CD14-positive monocyte (primary cell): ENCODE measurements around the gene CADM4. TPM values are rescaled to one million over a fixed set of nuclear protein-coding genes. Genes with fewer than 3 reads are reported as not detected.
A peak's percentile ranks its signal among the peaks of the same experiment; 100 is the strongest.

ENCODE experiments used
- DNase-seq, 3 donors: peaks; one replicate each; pipeline ENCODE4 v3.0.0-alpha.2; 2011 to 2022
- H2AFZ ChIP-seq: 2 replicates; pipeline ENCODE4 v1.6.0; 2012; ENCODE audit warnings: mild to moderate bottlenecking, low read depth, low read length, inconsistent platforms; ENCODE audit not compliant: insufficient read depth, poor library complexity, severe bottlenecking
- H3K27ac ChIP-seq, 2 donors: 1 replicate in 1 of 2; 2 replicates in 1 of 2; pipeline ENCODE4 v1.5.1; 2012 to 2013; ENCODE audit warnings: low read length in 2 of 2, control low read depth in 1 of 2, inconsistent platforms in 1 of 2, low read depth in 1 of 2, mild to moderate bottlenecking in 1 of 2
- H3K27me3 ChIP-seq, 2 donors: one replicate each; pipeline versions ENCODE4 v1.6.0 to v1.6.1; 2011 to 2013; ENCODE audit warnings: low read length in 2 of 2; ENCODE audit not compliant: control insufficient read depth in 2 of 2, insufficient read depth in 2 of 2
- H3K36me3 ChIP-seq, 2 donors: replicated peaks in 1 of 2; 1 replicate in 1 of 2; 2 replicates in 1 of 2; pipeline versions ENCODE4 v1.5.1 to v1.6.1; 2012 to 2013; ENCODE audit warnings: low read length in 2 of 2, control low read depth in 1 of 2, inconsistent platforms in 1 of 2, mild to moderate bottlenecking in 1 of 2; ENCODE audit not compliant: insufficient read depth in 2 of 2, control insufficient read depth in 1 of 2
- H3K4me1 ChIP-seq, 2 donors: 1 replicate in 1 of 2; 2 replicates in 1 of 2; pipeline versions ENCODE4 v1.5.1 to v1.6.1; 2012 to 2013; ENCODE audit warnings: low read length in 2 of 2, control low read depth in 1 of 2, inconsistent platforms in 1 of 2, mild to moderate bottlenecking in 1 of 2, moderate library complexity in 1 of 2; ENCODE audit not compliant: insufficient read depth in 2 of 2, control insufficient read depth in 1 of 2
- H3K4me2 ChIP-seq: replicated peaks from 2 replicates; pipeline ENCODE3; 2012; ENCODE audit warnings: low read length, moderate library complexity, mild to moderate bottlenecking; ENCODE audit not compliant: poor library complexity, severe bottlenecking; ENCODE audit errors: extremely low read depth
- H3K4me3 ChIP-seq, 3 experiments: fragments of 200-600 bp in 1 of 3; sonication (generic) in 1 of 3; replicated peaks in 1 of 3; 1 replicate in 2 of 3; 2 replicates in 1 of 3; pipeline ENCODE4 v1.5.1; 2011 to 2013; ENCODE audit warnings: low read length in 3 of 3, mild to moderate bottlenecking in 3 of 3, control low read depth in 2 of 3, low read depth in 2 of 3, inconsistent platforms in 1 of 3, moderate library complexity in 1 of 3
- H3K79me2 ChIP-seq: 2 replicates; pipeline ENCODE4 v1.6.0; 2012; ENCODE audit warnings: mild to moderate bottlenecking, control low read depth, inconsistent platforms, low read length, moderate library complexity; ENCODE audit not compliant: insufficient read depth
- H3K9ac ChIP-seq: 2 replicates; pipeline ENCODE4 v1.6.0; 2017; ENCODE audit warnings: low read length, mild to moderate bottlenecking; ENCODE audit not compliant: insufficient read depth, poor library complexity, severe bottlenecking
- H3K9me3 ChIP-seq, 2 donors: replicated peaks in 1 of 2; 1 replicate in 1 of 2; 2 replicates in 1 of 2; pipeline versions ENCODE4 v1.5.1 to v1.6.1; 2012 to 2013; ENCODE audit warnings: low read length in 2 of 2, control low read depth in 1 of 2; ENCODE audit not compliant: control insufficient read depth in 1 of 2, insufficient read depth in 1 of 2
- H4K20me1 ChIP-seq: 2 replicates; pipeline ENCODE4 v1.6.0; 2012; ENCODE audit warnings: mild to moderate bottlenecking, low read length, control low read depth, moderate library complexity; ENCODE audit not compliant: insufficient read depth
- H3K27ac Mint-ChIP-seq, 7 donors: one replicate each; pipeline ENCODE4 v1.8.0; 2020; ENCODE audit warnings: mild to moderate bottlenecking in 7 of 7, mixed read lengths in 7 of 7, moderate library complexity in 6 of 7, inconsistent platforms in 2 of 7
- H3K27me3 Mint-ChIP-seq, 3 donors: one replicate each; pipeline ENCODE4 v1.8.0; 2021 to 2022; ENCODE audit warnings: low read depth in 3 of 3, mild to moderate bottlenecking in 3 of 3, mixed read lengths in 3 of 3, moderate library complexity in 3 of 3, inconsistent platforms in 1 of 3
- H3K36me3 Mint-ChIP-seq, 2 donors: one replicate each; pipeline ENCODE4 v1.8.0; 2020; ENCODE audit warnings: mixed read lengths in 2 of 2, inconsistent platforms in 1 of 2, mild to moderate bottlenecking in 1 of 2
- H3K4me1 Mint-ChIP-seq: one replicate; pipeline ENCODE4 v1.8.0; 2020; ENCODE audit warnings: mild to moderate bottlenecking, mixed read lengths
- H3K4me3 Mint-ChIP-seq, 2 donors: one replicate each; pipeline ENCODE4 v1.8.0; 2020; ENCODE audit warnings: mild to moderate bottlenecking in 2 of 2, mixed read lengths in 2 of 2, moderate library complexity in 1 of 2
- H3K9me3 Mint-ChIP-seq, 7 donors: one replicate each; pipeline ENCODE4 v1.8.0; 2020 to 2022; ENCODE audit warnings: mixed read lengths in 7 of 7, mild to moderate bottlenecking in 6 of 7, moderate library complexity in 6 of 7, inconsistent platforms in 2 of 7
- CTCF ChIP-seq: fragments of 200-600 bp; IDR thresholded peaks from one replicate; pipeline ENCODE4 v1.8.0; 2022; ENCODE audit warnings: antibody characterized with exemption, mild to moderate bottlenecking
- WGBS: methylation state at CpG from one replicate; pipeline ENCODE4 v1.1.5; 2013; ENCODE audit warnings: missing lambda C conversion rate; ENCODE audit not compliant: insufficient coverage; 5-methylcytosine and 5-hydroxymethylcytosine counted together
- intact Hi-C, 2 donors: fragments of 100-400 bp; cut with micrococcal nuclease; formaldehyde crosslinking; loops; one replicate each; pipeline versions ENCODE4 v1.15.0 to v1.15.1; 2023
- polyA plus RNA-seq, 3 donors: library from polyadenylated mRNA; depleted of rRNA in 1 of 3; unstranded in 2 of 3; stranded (reverse) in 1 of 3; fragments of 300-500 nt in 2 of 3; fragments of >200 nt in 1 of 3; fragmentation: Illumina TruSeq in 2 of 3; gene quantifications; 1 replicate in 2 of 3; 2 replicates in 1 of 3; pipeline ENCODE4 v1.2.3, GENCODE V29; 2012 to 2021

CADM4 gene
- polyA plus RNA-seq, 3 donors, result 0.10 to 0.91 (median 0.31) TPM

DNA sequence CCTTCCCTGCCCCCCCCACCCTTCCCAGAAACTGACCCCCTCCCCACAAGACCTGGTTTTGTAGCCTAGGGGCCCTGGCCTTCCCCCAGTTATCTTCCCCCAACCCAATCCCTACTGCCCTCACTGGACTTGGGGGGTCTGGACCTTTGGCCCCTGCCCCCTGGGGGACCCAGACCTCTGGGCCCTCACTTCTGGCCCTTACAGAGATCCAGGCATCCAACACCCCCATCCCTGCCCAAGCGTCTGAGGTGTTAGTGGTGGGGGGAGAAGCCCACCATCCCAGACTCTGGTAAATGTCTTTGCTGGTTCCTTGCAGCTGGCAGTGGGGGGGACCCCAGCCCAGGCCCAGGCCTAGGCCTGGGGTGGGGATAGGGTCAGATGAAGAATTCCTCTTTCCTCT lies 16.7 kb downstream of the CADM4 start:
- Histone ChIP-seq H3K27me3 (peaks cover 0 to 17% of the 10 kb centered on the region in 2 donors), H3K4me1 (peaks cover 17 to 22% of the 10 kb centered on the region in 2 donors), H3K4me3 (no peak overlapping the region), H3K9ac (no peak overlapping the region), H3K9me3 (no peaks in the 10 kb centered on the region), H3K27ac (no peak overlapping the region), H3K4me2 (no peak overlapping the region), H3K36me3 (no peaks in the 10 kb centered on the region), H2AFZ (no peak overlapping the region), H3K79me2 (peaks cover 9% of the 10 kb centered on the region), H4K20me1 (peaks cover 5% of the 10 kb centered on the region)
- Mint-ChIP-seq H3K4me1 (peaks cover 27% of the 10 kb centered on the region), H3K27ac (peak overlapping the region in 2 of 7 donors; percentile 42 to 44), H3K36me3 (no peaks in the 10 kb centered on the region), H3K4me3 (no peak overlapping the region), H3K9me3 (peaks cover 0 to 11% (median 3%) of the 10 kb centered on the region in 7 donors), H3K27me3 (peaks cover 16 to 31% (median 29%) of the 10 kb centered on the region in 3 donors)
- no peak for TF ChIP-seq CTCF
- no CpG with 5 or more reads among the region's 1 CpG for WGBS
- DNase-seq, result no peak
- intact Hi-C loops, result no loop called here

DNA sequence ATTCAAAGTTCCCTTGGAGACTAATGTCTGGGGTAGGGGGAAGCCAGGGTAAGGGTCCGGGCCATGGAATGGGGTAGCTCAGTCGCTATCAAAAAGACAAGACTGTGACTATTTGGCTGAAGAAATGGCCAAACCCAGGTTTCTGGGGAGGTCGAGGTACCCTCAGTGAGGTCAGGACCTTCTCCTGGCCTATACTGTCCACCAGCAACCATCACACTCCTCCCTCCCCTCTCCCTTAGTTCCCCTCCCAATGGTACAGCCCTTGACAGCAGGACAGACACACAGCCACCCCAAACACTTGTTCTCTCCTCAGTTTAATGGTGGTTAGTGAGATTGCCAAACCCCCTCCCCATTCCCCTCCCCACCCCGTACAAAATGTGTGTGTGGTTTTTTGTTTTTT lies 17.6 kb downstream of the CADM4 start:
- H3K27ac Mint-ChIP-seq, result no peak overlapping the region
- H3K9me3 Mint-ChIP-seq, result peaks cover 0 to 10% (median 3%) of the 10 kb centered on the region in 7 donors
- H3K4me3 Mint-ChIP-seq, result no peak overlapping the region
- no peak for DNase-seq
- Histone ChIP-seq H4K20me1 (peaks cover 5% of the 10 kb centered on the region), H3K9ac (no peak overlapping the region), H3K4me3 (no peak overlapping the region), H2AFZ (no peak overlapping the region), H3K4me1 (peaks cover 17 to 22% of the 10 kb centered on the region in 2 donors), H3K9me3 (no peaks in the 10 kb centered on the region), H3K4me2 (no peak overlapping the region), H3K79me2 (peaks cover 9% of the 10 kb centered on the region), H3K27ac (no peak overlapping the region), H3K36me3 (no peaks in the 10 kb centered on the region), H3K27me3 (peaks cover 0 to 13% of the 10 kb centered on the region in 2 donors)
- 100% methylated on average over 1 of the region's 4 CpGs for WGBS
- H3K36me3 Mint-ChIP-seq, result no peaks in the 10 kb centered on the region
- peaks cover 15 to 22% (median 21%) of the 10 kb centered on the region in 3 donors for H3K27me3 Mint-ChIP-seq
- no peak for TF ChIP-seq CTCF
- peaks cover 27% of the 10 kb centered on the region for H3K4me1 Mint-ChIP-seq
- intact Hi-C loops, result no loop called here
